Stimulated activated CD8-positive, alpha-beta memory T cell treated with anti-CD3 and anti-CD28 coated beads, Interleukin-12 subunit alpha, Interleukin-12 subunit beta, amount 100 ng/mL, for 24 hours (primary cell): Measurements from ENCODE around the gene RNF125.

Experiments used
- DNase-seq: peaks from one replicate; pipeline ENCODE4 v3.0.0-alpha.2; 2020; ENCODE audit errors: extremely low read depth

Gene RNF125

DNA sequence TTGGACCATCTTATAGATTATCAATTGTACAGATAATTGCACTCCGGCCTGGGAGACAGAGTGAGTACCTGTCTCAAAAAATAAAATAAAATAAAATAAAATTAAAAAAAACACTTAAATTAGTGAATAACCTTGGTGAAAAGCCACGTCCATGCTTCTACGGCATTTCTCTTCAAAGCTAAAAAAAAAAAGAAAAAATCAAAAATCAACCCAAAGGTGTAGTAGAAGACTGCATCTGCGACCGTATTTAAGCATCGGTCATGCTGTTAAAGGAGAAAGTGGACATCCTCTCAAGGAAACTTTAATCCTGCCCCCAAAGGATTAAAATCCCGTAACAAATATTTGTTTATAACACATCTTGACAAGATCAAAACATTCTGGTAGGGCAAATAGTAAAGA lies 72.7 kb downstream of the RNF125 start:
- no peak for DNase-seq

DNA sequence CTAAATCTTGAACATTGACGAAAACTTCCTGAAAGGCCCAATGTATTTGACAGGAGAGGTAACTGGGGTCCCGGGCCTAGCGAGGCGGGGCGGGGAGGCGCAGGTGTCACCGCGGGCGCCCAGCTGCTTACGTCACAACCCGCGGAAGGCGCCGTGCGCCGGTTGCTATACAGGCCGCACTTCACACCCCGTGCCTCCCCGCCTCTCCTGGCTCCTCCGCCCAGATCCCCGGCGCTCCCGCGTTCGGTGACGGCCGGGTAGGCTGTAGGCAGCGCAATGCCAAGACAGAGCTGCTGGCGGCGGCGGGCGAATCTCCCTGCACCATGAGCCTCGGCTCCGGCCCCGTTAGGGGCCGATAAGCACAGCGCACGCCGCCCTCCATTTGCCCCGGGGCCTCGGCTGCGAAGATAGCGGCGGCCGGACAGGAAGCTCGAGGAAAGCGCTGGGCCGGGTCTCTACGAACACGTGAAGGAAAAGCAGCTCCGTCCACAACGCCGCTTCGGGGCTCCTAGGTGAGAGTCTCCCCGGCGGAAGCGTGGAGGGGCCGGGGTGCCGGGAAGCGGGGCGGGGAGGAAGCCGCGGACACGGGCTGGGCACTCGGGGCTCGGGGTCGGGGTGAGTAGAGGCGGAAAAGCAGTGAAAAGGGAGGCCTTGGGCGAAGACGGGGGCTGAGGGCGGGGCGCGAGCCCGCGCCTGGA lies 73.2 kb downstream of the RNF125 start, which contains the start of gene RNF138:
Gene RNF138, plus strand, starts transcription at position 151 of the 698 bp plus-strand sequence. CDS start 903 bp downstream, outside the sequence.
- peak; percentile 79 for DNase-seq

DNA sequence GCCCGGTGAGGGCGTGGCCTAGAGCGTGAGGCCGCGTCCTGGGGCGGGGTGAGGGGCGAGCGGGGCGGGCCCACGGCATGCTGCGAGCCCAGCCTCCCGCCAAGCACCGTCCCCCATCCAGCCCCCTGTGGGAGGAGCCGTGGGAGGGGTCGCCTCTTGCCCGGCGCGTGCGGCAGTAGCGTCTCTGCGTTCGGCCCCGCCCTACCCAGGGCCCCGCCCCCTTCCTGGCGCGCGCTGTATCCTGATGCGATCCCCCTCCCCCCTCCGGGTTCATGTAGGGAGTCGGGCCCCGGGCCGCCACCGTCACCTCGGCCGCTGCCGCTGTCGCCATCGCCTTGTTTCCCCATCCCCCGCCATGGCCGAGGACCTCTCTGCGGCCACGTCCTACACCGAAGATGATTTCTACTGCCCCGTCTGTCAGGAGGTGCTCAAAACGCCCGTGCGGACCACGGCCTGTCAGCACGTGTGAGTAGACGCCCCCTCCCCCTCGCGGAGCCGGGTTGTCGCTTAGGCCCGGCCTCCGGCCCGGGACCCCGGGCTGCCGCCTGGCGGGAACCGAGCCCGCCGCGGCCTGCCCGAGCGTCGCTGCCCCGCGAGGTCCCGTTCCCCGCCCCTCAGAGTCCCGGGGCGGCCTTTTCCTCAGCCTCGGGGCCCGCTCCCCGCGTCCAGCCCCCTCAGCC lies 73.9 kb downstream of the RNF125 start:
- DNase-seq = peak; percentile 100

DNA sequence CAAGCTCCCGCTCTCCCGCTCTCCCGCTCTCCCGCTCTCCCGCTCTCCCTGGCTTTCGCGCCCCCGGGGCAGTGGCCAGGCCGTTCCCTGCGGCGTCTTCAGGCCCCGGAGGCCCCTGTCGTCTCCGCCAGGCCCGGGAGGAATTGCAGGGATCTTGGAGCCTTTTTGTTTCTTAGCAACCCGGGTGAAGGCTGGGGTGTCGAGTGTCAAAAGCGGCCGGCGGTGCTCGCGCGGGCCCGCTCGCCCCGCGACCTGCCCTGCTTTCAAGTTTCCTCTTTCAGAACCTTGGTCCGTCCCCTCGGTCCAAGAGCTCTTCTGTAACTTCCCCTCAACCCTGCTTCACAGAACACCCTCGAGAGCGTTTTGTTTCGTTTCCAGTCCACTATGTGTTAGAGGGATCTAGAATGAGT lies 74.5 kb downstream of the RNF125 start:
- no peak for DNase-seq

DNA sequence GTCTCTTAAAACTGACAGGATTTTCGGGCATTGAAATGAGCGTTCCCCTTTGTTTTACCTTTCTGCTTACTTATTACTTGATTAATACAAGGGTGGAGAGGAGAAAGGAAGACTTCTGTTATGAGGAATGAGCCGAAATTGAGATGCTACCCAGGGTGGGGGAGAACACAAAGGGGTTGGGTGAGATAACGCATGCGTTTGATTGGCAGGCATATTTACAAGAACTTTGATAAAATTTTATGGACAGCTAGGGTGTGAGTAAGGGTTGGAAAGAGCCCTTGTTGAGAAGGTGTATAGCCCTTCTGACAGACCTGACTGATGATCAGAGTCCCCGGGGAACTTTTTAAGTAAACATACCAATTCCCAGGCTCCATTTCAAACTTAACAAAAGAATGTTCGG lies 74.9 kb downstream of the RNF125 start:
- DNase-seq = no peak

DNA sequence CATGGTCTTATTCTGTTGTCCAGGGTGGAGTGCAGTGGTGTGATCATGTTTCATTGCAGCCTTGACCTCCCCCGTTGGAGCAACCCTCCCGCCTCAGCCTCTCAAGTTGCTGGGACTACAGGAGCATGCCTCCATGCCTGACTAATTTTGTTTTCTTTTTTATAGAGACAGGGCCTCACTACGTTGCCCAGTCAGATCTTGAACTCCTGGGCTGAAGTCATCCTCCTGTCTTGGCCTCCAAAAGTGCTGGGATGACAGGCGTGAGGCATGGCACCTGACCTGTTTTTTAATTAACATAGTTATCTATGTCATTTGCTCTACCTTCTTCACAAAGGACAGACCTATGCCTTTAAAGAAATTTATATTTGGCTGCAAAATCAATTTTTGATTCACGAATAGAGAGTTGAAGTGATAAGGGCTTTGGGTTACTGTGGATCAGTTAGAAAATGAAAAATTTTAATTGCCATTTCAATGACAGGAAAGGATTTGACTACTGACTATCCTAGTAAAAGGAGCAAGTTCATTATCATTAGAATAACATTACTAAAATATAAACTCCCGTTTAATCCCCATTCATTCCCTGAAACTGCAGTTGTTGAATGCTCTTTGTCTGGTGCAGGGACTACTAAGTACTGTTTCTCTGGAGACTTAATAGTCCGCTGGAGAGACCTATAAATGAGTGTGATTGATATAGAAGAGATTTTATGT lies 76.7 kb downstream of the RNF125 start:
- DNase-seq = no peak

DNA sequence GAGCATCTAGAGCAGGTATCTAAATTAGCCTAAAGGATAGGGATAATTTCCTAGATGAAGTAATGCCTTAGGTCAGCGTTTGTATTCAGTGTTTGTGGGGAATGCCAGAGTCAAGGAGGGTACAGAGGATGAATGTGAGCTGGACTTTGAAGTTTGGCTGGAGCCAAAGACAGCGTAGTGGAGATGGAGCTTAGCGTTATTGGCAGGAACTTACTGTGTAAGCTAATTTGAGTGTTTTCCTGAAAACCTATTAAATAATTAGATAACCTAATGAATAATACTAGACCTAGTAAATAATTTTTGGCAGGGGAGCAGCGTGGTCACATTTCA lies 77.2 kb downstream of the RNF125 start:
- DNase-seq = no peak

DNA sequence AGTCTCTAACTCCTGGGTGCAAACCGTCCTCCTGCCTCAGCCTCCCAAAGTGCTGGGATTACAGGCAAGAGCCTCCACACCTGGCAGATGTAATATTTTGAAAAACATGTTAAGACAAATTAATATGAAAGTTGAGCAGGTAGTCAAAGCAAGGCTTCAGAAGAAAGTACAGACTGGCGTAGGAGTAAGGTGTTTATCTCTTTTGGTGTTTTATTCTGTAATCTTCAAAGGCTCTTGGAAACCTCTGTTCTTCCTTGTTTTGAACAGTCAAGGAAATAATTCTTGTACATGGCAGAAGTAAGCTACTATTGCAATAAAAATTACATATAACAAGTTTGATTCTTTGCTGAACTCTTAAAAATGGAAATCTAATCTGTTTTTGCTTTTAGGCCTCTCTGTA lies 78.3 kb downstream of the RNF125 start:
- no peak for DNase-seq

DNA sequence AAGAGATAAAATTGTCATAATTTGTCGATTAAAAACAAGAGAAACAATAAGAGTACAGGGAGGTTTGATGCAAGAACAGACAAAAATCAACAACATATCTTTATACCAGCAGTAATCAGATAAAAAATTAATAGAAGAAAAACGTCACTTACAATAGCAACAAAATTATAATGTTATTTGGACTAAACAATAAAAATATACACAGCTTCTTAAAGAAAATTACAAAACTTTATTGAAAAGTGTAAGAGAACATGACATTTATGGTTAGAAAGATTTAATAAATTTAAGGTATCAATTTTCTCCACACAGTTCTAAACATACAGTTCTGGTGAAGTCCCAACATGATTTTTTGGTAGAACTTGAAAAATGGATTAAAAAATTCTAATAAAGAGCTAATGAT lies 85.9 kb downstream of the RNF125 start:
- DNase-seq = no peak

DNA sequence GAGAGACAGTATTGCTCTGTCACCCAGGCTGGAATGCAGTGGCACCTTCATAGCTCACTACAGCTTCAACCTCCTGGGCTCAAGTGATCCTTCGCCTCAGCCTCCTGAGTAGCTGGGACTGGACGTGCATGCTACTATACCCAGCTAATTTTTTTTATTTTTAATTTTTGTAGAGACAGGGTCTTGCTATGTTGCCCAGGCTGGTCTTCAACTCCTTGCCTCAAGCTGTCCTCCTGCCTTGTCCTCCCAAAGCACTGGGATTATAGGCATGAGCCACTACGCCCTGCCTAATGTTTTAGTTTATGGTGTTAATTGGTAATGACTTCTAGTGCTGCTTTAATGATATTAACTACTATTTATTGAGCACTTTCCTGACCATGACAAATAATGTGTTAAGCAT lies 91.4 kb downstream of the RNF125 start:
- no peak for DNase-seq

DNA sequence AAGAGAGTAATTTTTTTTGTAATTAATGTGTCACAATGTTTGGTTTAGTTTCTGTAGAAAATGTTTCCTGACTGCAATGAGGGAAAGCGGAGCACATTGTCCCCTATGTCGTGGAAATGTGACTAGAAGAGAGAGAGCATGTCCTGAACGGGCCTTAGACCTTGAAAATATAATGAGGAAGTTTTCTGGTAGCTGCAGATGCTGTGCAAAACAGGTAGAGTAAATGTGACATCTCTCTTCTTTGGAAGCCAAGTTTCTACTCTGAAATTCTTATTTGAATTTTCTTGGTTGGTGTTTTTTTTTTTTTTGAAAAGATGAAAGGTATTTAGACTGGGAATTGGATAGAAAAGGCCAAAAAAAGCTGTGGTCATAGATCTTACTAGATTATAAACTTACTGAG lies 93.1 kb downstream of the RNF125 start:
- DNase-seq = no peak

DNA sequence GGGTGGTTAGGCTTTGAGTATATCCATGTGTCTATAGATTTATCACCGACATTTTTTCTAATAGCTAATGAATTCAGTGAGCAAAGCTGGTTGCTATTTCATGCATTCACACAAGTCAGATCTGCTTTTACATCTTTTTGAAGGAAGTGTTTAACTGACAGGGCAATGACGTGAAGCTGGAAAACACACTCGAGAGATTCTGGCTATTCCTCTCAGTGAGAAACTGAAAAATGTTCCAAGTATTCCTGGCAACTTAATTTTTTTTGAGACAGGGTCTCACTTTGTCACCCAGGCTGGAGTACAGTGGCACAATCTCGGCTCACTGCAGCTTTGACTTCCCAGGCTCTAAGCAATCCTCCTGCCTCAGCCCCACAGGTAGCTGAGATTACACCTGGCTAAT lies 94.2 kb downstream of the RNF125 start:
- DNase-seq = no peak

DNA sequence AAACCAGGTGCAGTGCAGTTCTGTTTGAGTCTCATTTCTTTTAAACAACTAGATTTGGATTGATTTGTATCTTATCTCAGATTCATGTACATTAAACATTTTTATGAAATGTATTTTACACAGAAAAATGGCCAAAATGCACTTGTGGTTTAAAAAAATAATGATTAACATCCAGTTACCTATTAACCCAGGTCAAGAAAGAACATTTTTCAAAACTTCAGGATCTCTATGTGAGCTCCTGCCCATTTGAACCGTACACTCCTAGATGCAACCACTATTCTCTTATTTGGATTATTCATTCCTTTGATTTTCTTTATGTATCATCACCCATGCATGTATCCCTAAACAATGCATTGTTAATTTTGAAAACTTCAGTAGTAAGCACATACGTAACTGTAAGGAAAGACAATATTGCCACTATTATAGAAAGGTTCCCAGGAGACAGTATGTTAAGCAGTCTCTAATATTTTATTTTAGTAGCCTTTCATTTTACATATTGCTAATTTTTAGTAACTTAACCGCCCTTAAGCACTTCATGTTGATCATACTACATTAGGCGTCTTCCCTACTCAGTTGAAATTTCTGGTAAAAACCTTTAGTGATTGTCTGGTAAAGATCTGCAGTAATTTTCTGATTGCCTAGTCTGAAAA lies 95.8 kb downstream of the RNF125 start:
- no peak for DNase-seq

DNA sequence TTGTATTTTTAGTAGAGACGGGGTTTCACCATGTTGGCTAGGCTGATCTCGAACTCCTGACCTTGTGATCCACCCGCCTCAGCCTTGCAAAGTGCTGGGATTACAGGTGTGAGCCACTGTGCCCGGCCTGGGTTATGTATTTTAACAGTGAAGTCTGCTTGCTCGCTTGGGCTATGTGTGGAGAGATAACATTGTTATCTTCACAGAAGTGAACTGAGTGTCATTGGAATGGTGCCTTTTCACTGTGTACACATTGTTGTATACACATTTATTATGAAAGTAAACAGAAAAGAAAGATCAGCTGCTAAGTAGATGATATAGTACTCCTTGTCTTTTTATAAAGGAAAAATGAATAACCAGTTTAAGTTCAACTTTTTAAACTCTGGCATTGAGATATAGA lies 103.4 kb downstream of the RNF125 start:
- DNase-seq = no peak
